SK-N-SH (cell line): ENCODE results near the gene PARP16. TPM values are rescaled to one million over a fixed set of nuclear protein-coding genes. Genes with fewer than 3 reads are reported as not detected.

ENCODE experiments used
- CTCF ChIA-PET: fragments of 300-600, 350-600 bp; formaldehyde crosslinking; extraction: SDS; loops from one replicate; lab custom pipeline; 2021; lab: Yijun Ruan, JAX
- POLR2A ChIA-PET: fragments of 350-600 bp; sonication (Branson Sonifier 250); formaldehyde crosslinking; extraction: SDS; loops from one replicate; lab custom pipeline; 2020; ENCODE audit warnings: antibody characterized with exemption, inconsistent platforms; lab: Yijun Ruan, JAX
- DNase-seq: peaks from one replicate; pipeline ENCODE4 v3.0.0; 2012
- H2AFZ ChIP-seq: fragments of 200-600 bp; sonication (generic); 2 replicates; pipeline ENCODE4 v1.8.1; 2016; ENCODE audit warnings: antibody characterized with exemption, mild to moderate bottlenecking, low read depth
- H3F3A ChIP-seq: fragments of 200-600 bp; sonication (generic); replicated peaks from 2 replicates; pipeline ENCODE3; 2016; ENCODE audit warnings: antibody characterized with exemption, mild to moderate bottlenecking; ENCODE audit not compliant: insufficient read depth
- H3K27ac ChIP-seq, 2 experiments: fragments of 200-500 bp in 1 of 2; fragments of 200-600 bp in 1 of 2; sonication (Bioruptor generic) in 1 of 2; sonication (generic), shearing (Covaris generic) in 1 of 2; 2 replicates each; pipeline versions ENCODE4 v1.5.1 to v1.6.1; 2014 to 2016; ENCODE audit warnings: low read depth in 2 of 2, inconsistent platforms in 1 of 2, low read length in 1 of 2, mild to moderate bottlenecking in 1 of 2, mixed read lengths in 1 of 2
- H3K27me3 ChIP-seq: fragments of 200-600 bp; sonication (generic), shearing (Covaris generic); 2 replicates; pipeline ENCODE4 v1.6.1; 2016; ENCODE audit warnings: mixed run types; ENCODE audit not compliant: insufficient read depth
- H3K36me3 ChIP-seq, 2 experiments: fragments of 200-500 bp in 1 of 2; fragments of 200-600 bp in 1 of 2; sonication (Bioruptor generic) in 1 of 2; sonication (generic) in 1 of 2; replicated peaks in 1 of 2; 2 replicates each; pipeline versions ENCODE3 to v1.5.1; 2014 to 2016; ENCODE audit warnings: low read length in 1 of 2, mild to moderate bottlenecking in 1 of 2; ENCODE audit not compliant: insufficient read depth in 2 of 2, control insufficient read depth in 1 of 2
- H3K4me1 ChIP-seq, 2 experiments: fragments of 200-500 bp in 1 of 2; fragments of 200-600 bp in 1 of 2; sonication (Bioruptor generic) in 1 of 2; sonication (generic), shearing (Covaris generic) in 1 of 2; 2 replicates each; pipeline versions ENCODE4 v1.5.1 to v1.6.1; 2014 to 2016; ENCODE audit warnings: low read depth in 1 of 2, low read length in 1 of 2, mixed run types in 1 of 2; ENCODE audit not compliant: insufficient read depth in 2 of 2, control insufficient read depth in 1 of 2
- H3K4me2 ChIP-seq: fragments of 200-600 bp; sonication (generic), shearing (Covaris generic); 2 replicates; pipeline ENCODE4 v1.6.1; 2017; ENCODE audit warnings: mixed run types
- H3K4me3 ChIP-seq, 2 experiments: fragments of 200-500 bp in 1 of 2; fragments of 200-600 bp in 1 of 2; sonication (Bioruptor generic) in 1 of 2; sonication (generic), shearing (Covaris generic) in 1 of 2; 2 replicates each; pipeline versions ENCODE4 v1.5.1 to v1.8.1; 2014 to 2016; ENCODE audit warnings: low read depth in 2 of 2, inconsistent platforms in 1 of 2, low read length in 1 of 2, mild to moderate bottlenecking in 1 of 2, mixed read lengths in 1 of 2, moderate library complexity in 1 of 2
- H3K79me2 ChIP-seq: fragments of 200-600 bp; sonication (generic); 2 replicates; pipeline ENCODE4 v1.8.1; 2017; ENCODE audit warnings: mild to moderate bottlenecking; ENCODE audit not compliant: insufficient read depth
- H3K9ac ChIP-seq: fragments of 200-600 bp; sonication (generic); 2 replicates; pipeline ENCODE4 v1.6.1; 2017; ENCODE audit warnings: mixed run types
- H3K9me2 ChIP-seq: fragments of 200-600 bp; sonication (generic); 2 replicates; pipeline ENCODE4 v1.6.1; 2017; ENCODE audit warnings: mixed run types
- H3K9me3 ChIP-seq: fragments of 200-600 bp; sonication (generic); 2 replicates; pipeline ENCODE4 v1.6.1; 2017; ENCODE audit warnings: mixed run types, mild to moderate bottlenecking, moderate library complexity
- H4K20me1 ChIP-seq: fragments of 200-600 bp; sonication (generic); 2 replicates; pipeline ENCODE4 v1.6.1; 2017; ENCODE audit warnings: mild to moderate bottlenecking, mixed run types; ENCODE audit not compliant: insufficient read depth
- CHD2 ChIP-seq: fragments of 150-350 bp; IDR thresholded peaks from 2 replicates; pipeline ENCODE4 v1.6.1; 2018; ENCODE audit warnings: low read length; ENCODE audit not compliant: partially characterized antibody
- CTCF ChIP-seq: fragments of 200-600 bp; sonication (generic); IDR thresholded peaks from 2 replicates; pipeline ENCODE4 v1.6.1; 2017; ENCODE audit warnings: antibody characterized with exemption, mild to moderate bottlenecking, moderate library complexity
- ELF1 ChIP-seq: IDR thresholded peaks from 2 replicates; pipeline ENCODE4 v1.4.0; 2012
- EP300 ChIP-seq, 2 experiments: IDR thresholded peaks; 2 replicates each; pipeline versions ENCODE4 v1.4.0 to v1.6.1; 2012; ENCODE audit warnings: borderline replicate concordance in 1 of 2, low read depth in 1 of 2, low read length in 1 of 2
- EZH2phosphoT487 ChIP-seq: fragments of 200-600 bp; sonication (generic); IDR thresholded peaks from 2 replicates; pipeline ENCODE4 v1.6.1; 2017; ENCODE audit warnings: low read depth, mixed run types, mild to moderate bottlenecking, antibody characterized with exemption, moderate library complexity, borderline replicate concordance
- FOXM1 ChIP-seq: IDR thresholded peaks from 2 replicates; pipeline ENCODE4 v1.4.0; 2012; ENCODE audit warnings: low read depth, mild to moderate bottlenecking
- GATA2 ChIP-seq: sonication (generic); formaldehyde crosslinking; IDR thresholded peaks from 2 replicates; pipeline ENCODE4 v1.5.0; 2020; ENCODE audit warnings: mild to moderate bottlenecking, missing genetic modification reagents
- IRF3 ChIP-seq: fragments of 150-350 bp; IDR thresholded peaks from 2 replicates; pipeline ENCODE4 v1.6.1; 2016; ENCODE audit warnings: mild to moderate bottlenecking, low read depth, low read length
- JUND ChIP-seq: IDR thresholded peaks from 2 replicates; pipeline ENCODE4 v1.4.0; 2012
- MEF2A ChIP-seq: IDR thresholded peaks from 2 replicates; pipeline ENCODE4 v1.4.0; 2012; ENCODE audit warnings: low read depth, borderline replicate concordance
- MXI1 ChIP-seq: IDR thresholded peaks from 2 replicates; pipeline ENCODE4 v1.6.1; 2012; ENCODE audit warnings: mild to moderate bottlenecking, low read depth, low read length, improper control_type of control experiment
- NFIC ChIP-seq: IDR thresholded peaks from 2 replicates; pipeline ENCODE4 v1.4.0; 2012; ENCODE audit warnings: borderline replicate concordance
- PBX3 ChIP-seq: IDR thresholded peaks from 2 replicates; pipeline ENCODE4; 2012
- RAD21 ChIP-seq: IDR thresholded peaks from 2 replicates; pipeline ENCODE4 v1.6.1; 2012; ENCODE audit warnings: mild to moderate bottlenecking, low read length
- RCOR1 ChIP-seq: fragments of 150-350 bp; IDR thresholded peaks from 2 replicates; pipeline ENCODE4 v1.6.1; 2017; ENCODE audit warnings: antibody characterized with exemption, low read length
- RFX5 ChIP-seq: IDR thresholded peaks from 2 replicates; pipeline ENCODE4 v1.6.1; 2012; ENCODE audit warnings: mild to moderate bottlenecking, improper control_type of control experiment, low read length
- RXRA ChIP-seq: IDR thresholded peaks from 2 replicates; pipeline ENCODE4 v1.4.0; 2012; ENCODE audit warnings: low read depth, mild to moderate bottlenecking, borderline replicate concordance
- SMC3 ChIP-seq: IDR thresholded peaks from 2 replicates; pipeline ENCODE4 v1.6.1; 2012; ENCODE audit warnings: low read depth, low read length, improper control_type of control experiment
- USF2 ChIP-seq: fragments of 150-350 bp; IDR thresholded peaks from 2 replicates; pipeline ENCODE4 v1.6.1; 2017; ENCODE audit warnings: antibody characterized with exemption, low read length, low read depth, borderline replicate concordance
- WGBS: methylation state at CpG from one replicate; pipeline ENCODE4 v1.1.6; 2017; ENCODE audit warnings: low lambda C conversion rate; 5-methylcytosine and 5-hydroxymethylcytosine counted together
- polyA plus RNA-seq, 3 experiments: library from polyadenylated mRNA; depleted of rRNA; stranded (reverse); fragments of >200 nt; gene quantifications; 2 replicates each; pipeline ENCODE4 v1.2.3, GENCODE V29; 2012

PARP16 gene
- polyA plus RNA-seq, 1 of the 3 experiments (the other 2 are of a cell fraction): 6.3 TPM

GRCh38 chr15:65289261-65289854, 2.7 kb upstream of the PARP16 start:
- Histone ChIP-seq H3K9ac (no peak overlapping the region), H3K4me2 (no peak overlapping the region), H3K27ac (no peak overlapping the region), H3K9me3 (no peaks in the 10 kb centered on the region), H3K4me1 (peaks cover 9 to 11% of the 10 kb centered on the region in 2 experiments; a peak in 3 of 4 replicates), H3K4me3 (no peak overlapping the region), H3K27me3 (no peaks in the 10 kb centered on the region), H2AFZ (no peak overlapping the region), H3K79me2 (0 out of 2 replicates have a peak, but pooled peaks cover 6% of the 10 kb centered on the region), H3K36me3 (no peaks in the 10 kb centered on the region), H3F3A (peaks cover 18% of the 10 kb centered on the region), H4K20me1 (no peaks in the 10 kb centered on the region), H3K9me2 (no peaks in the 10 kb centered on the region)
- ChIA-PET POLR2A (no interaction called here), CTCF (interaction anchor here (0.7 kb wide), 1 partner anchor 8 kb away, joined by 3 read pairs; no protein-coding TSS in a partner anchor)
- 92% methylated on average over 7 of the region's 7 CpGs for WGBS
- TF ChIP-seq MXI1 (no peak), EP300 (IDR thresholded peaks at IDR 0.05; ENCODE audit: borderline replicate concordance in 1 of 2, low read depth in 1 of 2, low read length in 1 of 2) (no peak), ELF1 (no peak), FOXM1 (no peak), RAD21 (no peak), MEF2A (no peak), CHD2 (no peak), RXRA (no peak), RCOR1 (no peak), IRF3 (no peak), NFIC (no peak), EZH2phosphoT487 (no peak), JUND (no peak), PBX3 (no peak), GATA2 (no peak), USF2 (no peak), RFX5 (no peak), CTCF (no peak), SMC3 (no peak)
- DNase-seq: no peak
